ENCODE data around the gene TAF3.

The TAF3 gene

GRCh38 chr10:7944537-7944936 is 126.2 kb downstream of the TAF3 start:
- no peak overlapping the region for H3K9ac ChIP-seq (ENCODE audit: low read depth, low read length)
- no peaks in the 10 kb centered on the region for H3K9me3 ChIP-seq (ENCODE audit: insufficient read depth, low read depth, low read length)
- no peaks in the 10 kb centered on the region for H3K36me3 ChIP-seq (ENCODE audit: insufficient read depth, low read depth, low read length)
- no peaks in the 10 kb centered on the region for H3K27me3 ChIP-seq (ENCODE audit: insufficient read depth, low read length)
- no peak overlapping the region for H3K27ac ChIP-seq (ENCODE audit: low read length)
- no peak overlapping the region for H3K4me3 ChIP-seq (ENCODE audit: low read length)
- peaks cover 25% of the 10 kb centered on the region for H3K4me1 ChIP-seq (ENCODE audit: insufficient read depth, low read length)

GRCh38 chr10:7945034-7945433 is 126.7 kb downstream of the TAF3 start:
- Histone ChIP-seq H3K9me3 (ENCODE audit: insufficient read depth, low read depth, low read length) (no peaks in the 10 kb centered on the region), H3K9ac (ENCODE audit: low read depth, low read length) (no peak overlapping the region), H3K36me3 (ENCODE audit: insufficient read depth, low read depth, low read length) (no peaks in the 10 kb centered on the region), H3K4me1 (ENCODE audit: insufficient read depth, low read length) (peaks cover 25% of the 10 kb centered on the region), H3K4me3 (ENCODE audit: low read length) (no peak overlapping the region), H3K27ac (ENCODE audit: low read length) (no peak overlapping the region), H3K27me3 (ENCODE audit: insufficient read depth, low read length) (no peaks in the 10 kb centered on the region)

DNA sequence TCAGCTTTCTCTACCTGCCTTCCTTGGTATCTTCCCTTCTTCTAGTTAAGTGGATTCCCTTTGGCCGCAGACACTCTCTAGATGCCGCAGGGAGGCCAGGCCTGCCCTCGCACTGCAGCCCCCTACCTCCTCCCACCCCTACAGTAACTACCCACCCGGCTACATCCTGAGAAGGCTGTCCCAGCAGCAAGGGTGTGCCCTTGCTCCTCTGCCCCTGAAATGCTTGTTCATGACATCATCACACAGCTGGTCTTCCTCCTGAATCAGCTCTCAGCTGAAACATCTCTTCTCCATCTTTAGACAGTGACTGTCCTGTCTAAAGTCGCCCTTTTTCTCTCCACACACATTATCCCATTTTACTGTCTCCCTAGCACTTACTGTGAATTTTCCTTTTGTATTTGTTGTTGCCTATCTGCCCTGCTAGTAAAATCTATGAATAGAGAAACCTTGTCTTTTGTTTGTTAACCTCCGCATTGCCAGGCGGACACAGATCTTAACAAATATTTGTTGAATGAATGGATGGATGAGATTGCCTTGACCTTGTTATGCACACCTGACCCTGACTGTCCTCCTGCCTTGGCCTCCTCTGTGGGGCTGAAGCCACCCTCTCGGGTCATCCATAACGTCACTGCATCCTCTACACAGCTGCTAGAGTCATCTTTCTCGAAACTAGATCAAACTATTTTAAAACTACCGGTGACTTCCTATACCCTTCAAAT is 127.3 kb downstream of the TAF3 start:
- no peaks in the 10 kb centered on the region for H3K36me3 ChIP-seq (ENCODE audit: insufficient read depth, low read depth, low read length)
- no peak overlapping the region for H3K9ac ChIP-seq (ENCODE audit: low read depth, low read length)
- peaks cover 25% of the 10 kb centered on the region for H3K4me1 ChIP-seq (ENCODE audit: insufficient read depth, low read length)
- H3K9me3 ChIP-seq (ENCODE audit: insufficient read depth, low read depth, low read length): no peaks in the 10 kb centered on the region
- H3K27me3 ChIP-seq (ENCODE audit: insufficient read depth, low read length): no peaks in the 10 kb centered on the region
- H3K4me3 ChIP-seq (ENCODE audit: low read length): no peak overlapping the region
- H3K27ac ChIP-seq (ENCODE audit: low read length): no peak overlapping the region

- H3K27ac ChIP-seq (ENCODE audit: low read length): no peak overlapping the region
- H3K4me1 ChIP-seq (ENCODE audit: insufficient read depth, low read length): peaks cover 17% of the 10 kb centered on the region
- H3K9me3 ChIP-seq (ENCODE audit: insufficient read depth, low read depth, low read length): no peaks in the 10 kb centered on the region
- H3K4me3 ChIP-seq (ENCODE audit: low read length): no peak overlapping the region
- no peaks in the 10 kb centered on the region for H3K36me3 ChIP-seq (ENCODE audit: insufficient read depth, low read depth, low read length)
- no peak overlapping the region for H3K9ac ChIP-seq (ENCODE audit: low read depth, low read length)
- no peaks in the 10 kb centered on the region for H3K27me3 ChIP-seq (ENCODE audit: insufficient read depth, low read length)
Measured at GRCh38 chr10:7948371-7949000, 130.2 kb downstream of the TAF3 start.

DNA sequence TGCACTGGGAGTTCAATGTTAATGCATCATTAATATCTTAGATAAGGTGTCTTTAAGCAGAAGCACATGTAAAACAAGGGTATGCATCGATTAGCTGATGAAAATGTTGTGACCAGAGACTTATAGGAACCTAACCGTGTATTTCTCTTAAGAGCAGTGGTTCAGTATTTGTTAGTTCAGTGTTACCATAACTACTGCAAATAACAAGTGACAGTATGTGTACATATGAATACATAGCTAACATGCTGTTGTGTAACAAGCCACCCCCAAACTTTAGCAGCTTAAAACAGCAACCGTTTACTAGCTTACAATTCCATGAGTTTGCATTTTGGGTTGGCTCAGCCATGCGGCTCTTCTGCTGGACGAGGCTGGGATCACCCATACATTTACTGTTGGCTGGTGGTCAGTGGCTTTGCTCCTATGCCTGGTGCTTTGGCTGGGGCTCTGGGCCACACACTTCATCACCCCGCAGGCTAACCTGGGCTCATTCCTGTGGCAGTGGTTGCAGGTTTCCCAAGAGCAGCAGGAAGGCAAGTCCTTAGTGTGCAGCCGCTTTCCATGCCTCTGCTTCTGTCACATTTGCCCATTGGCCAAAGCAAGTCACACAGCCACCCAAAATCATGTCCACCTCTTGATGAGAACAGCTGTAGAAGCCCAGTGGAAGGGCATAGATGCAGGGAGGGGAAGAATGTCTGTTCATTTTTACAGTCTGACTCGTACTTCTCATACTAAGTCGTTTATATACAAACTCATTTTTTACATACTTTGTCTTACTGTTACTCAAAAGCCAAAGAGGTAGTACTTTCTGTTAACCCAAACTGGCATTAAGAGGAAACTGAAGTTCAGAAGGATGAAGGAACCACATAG is 132.9 kb downstream of the TAF3 start:
- Histone ChIP-seq H3K36me3 (ENCODE audit: insufficient read depth, low read depth, low read length) (no peaks in the 10 kb centered on the region), H3K4me1 (ENCODE audit: insufficient read depth, low read length) (no peaks in the 10 kb centered on the region), H3K27me3 (ENCODE audit: insufficient read depth, low read length) (no peaks in the 10 kb centered on the region), H3K27ac (ENCODE audit: low read length) (no peak overlapping the region), H3K4me3 (ENCODE audit: low read length) (no peak overlapping the region), H3K9ac (ENCODE audit: low read depth, low read length) (no peak overlapping the region), H3K9me3 (ENCODE audit: insufficient read depth, low read depth, low read length) (no peaks in the 10 kb centered on the region)

GRCh38 chr10:7952266-7952665 is 134.0 kb downstream of the TAF3 start:
- Histone ChIP-seq H3K27ac (ENCODE audit: low read length) (no peak overlapping the region), H3K9me3 (ENCODE audit: insufficient read depth, low read depth, low read length) (no peaks in the 10 kb centered on the region), H3K4me1 (ENCODE audit: insufficient read depth, low read length) (no peaks in the 10 kb centered on the region), H3K9ac (ENCODE audit: low read depth, low read length) (no peak overlapping the region), H3K4me3 (ENCODE audit: low read length) (no peak overlapping the region), H3K27me3 (ENCODE audit: insufficient read depth, low read length) (no peaks in the 10 kb centered on the region), H3K36me3 (ENCODE audit: insufficient read depth, low read depth, low read length) (no peaks in the 10 kb centered on the region)

GRCh38 chr10:7953447-7953846 is 135.1 kb downstream of the TAF3 start:
- no peaks in the 10 kb centered on the region for H3K4me1 ChIP-seq (ENCODE audit: insufficient read depth, low read length)
- no peaks in the 10 kb centered on the region for H3K36me3 ChIP-seq (ENCODE audit: insufficient read depth, low read depth, low read length)
- no peaks in the 10 kb centered on the region for H3K27me3 ChIP-seq (ENCODE audit: insufficient read depth, low read length)
- H3K9me3 ChIP-seq (ENCODE audit: insufficient read depth, low read depth, low read length): no peaks in the 10 kb centered on the region
- H3K4me3 ChIP-seq (ENCODE audit: low read length): no peak overlapping the region
- no peak overlapping the region for H3K27ac ChIP-seq (ENCODE audit: low read length)
- no peak overlapping the region for H3K9ac ChIP-seq (ENCODE audit: low read depth, low read length)

GRCh38 chr10:7955446-7955845 is 137.1 kb downstream of the TAF3 start:
- Histone ChIP-seq H3K9me3 (ENCODE audit: insufficient read depth, low read depth, low read length) (no peaks in the 10 kb centered on the region), H3K27me3 (ENCODE audit: insufficient read depth, low read length) (no peaks in the 10 kb centered on the region), H3K4me1 (ENCODE audit: insufficient read depth, low read length) (no peaks in the 10 kb centered on the region), H3K4me3 (ENCODE audit: low read length) (no peak overlapping the region), H3K9ac (ENCODE audit: low read depth, low read length) (no peak overlapping the region), H3K27ac (ENCODE audit: low read length) (no peak overlapping the region), H3K36me3 (ENCODE audit: insufficient read depth, low read depth, low read length) (no peaks in the 10 kb centered on the region)

GRCh38 chr10:7956508-7956907 is 138.2 kb downstream of the TAF3 start:
- Histone ChIP-seq H3K27me3 (ENCODE audit: insufficient read depth, low read length) (no peaks in the 10 kb centered on the region), H3K9ac (ENCODE audit: low read depth, low read length) (no peak overlapping the region), H3K4me1 (ENCODE audit: insufficient read depth, low read length) (no peaks in the 10 kb centered on the region), H3K4me3 (ENCODE audit: low read length) (no peak overlapping the region), H3K27ac (ENCODE audit: low read length) (no peak overlapping the region), H3K9me3 (ENCODE audit: insufficient read depth, low read depth, low read length) (no peaks in the 10 kb centered on the region), H3K36me3 (ENCODE audit: insufficient read depth, low read depth, low read length) (no peaks in the 10 kb centered on the region)

- Histone ChIP-seq H3K36me3 (ENCODE audit: insufficient read depth, low read depth, low read length) (no peaks in the 10 kb centered on the region), H3K9me3 (ENCODE audit: insufficient read depth, low read depth, low read length) (no peaks in the 10 kb centered on the region), H3K9ac (ENCODE audit: low read depth, low read length) (no peak overlapping the region), H3K27me3 (ENCODE audit: insufficient read depth, low read length) (no peaks in the 10 kb centered on the region), H3K4me3 (ENCODE audit: low read length) (no peak overlapping the region), H3K4me1 (ENCODE audit: insufficient read depth, low read length) (no peaks in the 10 kb centered on the region), H3K27ac (ENCODE audit: low read length) (no peak overlapping the region)
Measured at GRCh38 chr10:7957591-7957990, 139.3 kb downstream of the TAF3 start.

GRCh38 chr10:7958442-7958841 is 140.1 kb downstream of the TAF3 start:
- Histone ChIP-seq H3K4me3 (ENCODE audit: low read length) (no peak overlapping the region), H3K9me3 (ENCODE audit: insufficient read depth, low read depth, low read length) (no peaks in the 10 kb centered on the region), H3K36me3 (ENCODE audit: insufficient read depth, low read depth, low read length) (no peaks in the 10 kb centered on the region), H3K27me3 (ENCODE audit: insufficient read depth, low read length) (no peaks in the 10 kb centered on the region), H3K9ac (ENCODE audit: low read depth, low read length) (no peak overlapping the region), H3K4me1 (ENCODE audit: insufficient read depth, low read length) (no peaks in the 10 kb centered on the region), H3K27ac (ENCODE audit: low read length) (no peak overlapping the region)

- Histone ChIP-seq H3K27ac (ENCODE audit: low read length) (no peak overlapping the region), H3K4me3 (ENCODE audit: low read length) (no peak overlapping the region), H3K4me1 (ENCODE audit: insufficient read depth, low read length) (no peaks in the 10 kb centered on the region), H3K27me3 (ENCODE audit: insufficient read depth, low read length) (no peaks in the 10 kb centered on the region), H3K9me3 (ENCODE audit: insufficient read depth, low read depth, low read length) (no peaks in the 10 kb centered on the region), H3K36me3 (ENCODE audit: insufficient read depth, low read depth, low read length) (peaks cover 12% of the 10 kb centered on the region), H3K9ac (ENCODE audit: low read depth, low read length) (no peak overlapping the region)
Measured at GRCh38 chr10:7960108-7960507, 141.8 kb downstream of the TAF3 start.

All from iPS-20b (cell line).